KMS-11 (cell line): ENCODE data around the gene MED26.

Experiments used
- H2AFZ ChIP-seq: fragments of 200-600 bp; sonication (generic); 2 replicates; pipeline ENCODE4 v1.6.1; 2016; ENCODE audit warnings: antibody characterized with exemption, mixed run types, low read depth
- H3K27ac ChIP-seq: fragments of 200-600 bp; sonication (generic); 2 replicates; pipeline ENCODE4 v1.6.1; 2016; ENCODE audit warnings: mild to moderate bottlenecking, mixed run types
- H3K27me3 ChIP-seq: fragments of 200-600 bp; sonication (generic); 2 replicates; pipeline ENCODE4 v1.6.1; 2017; ENCODE audit warnings: mild to moderate bottlenecking, low read depth, mixed run types, moderate library complexity; ENCODE audit not compliant: insufficient read depth
- H3K36me3 ChIP-seq: fragments of 200-600 bp; sonication (generic); 2 replicates; pipeline ENCODE4 v1.6.1; 2017; ENCODE audit warnings: mild to moderate bottlenecking, mixed run types; ENCODE audit not compliant: insufficient read depth
- H3K4me1 ChIP-seq: fragments of 200-600 bp; sonication (generic); 2 replicates; pipeline ENCODE4 v1.6.1; 2016; ENCODE audit warnings: mild to moderate bottlenecking, low read depth, mixed run types; ENCODE audit not compliant: poor library complexity, severe bottlenecking
- H3K4me2 ChIP-seq: fragments of 200-600 bp; sonication (generic); 2 replicates; pipeline ENCODE4 v1.7.0; 2016; ENCODE audit warnings: mild to moderate bottlenecking, mixed run types
- H3K4me3 ChIP-seq: fragments of 200-600 bp; sonication (generic); IDR thresholded peaks from 2 replicates; pipeline ENCODE4 v1.6.1; 2017; ENCODE audit warnings: low read depth, low read length, mixed read lengths; ENCODE audit not compliant: insufficient read depth
- H3K79me2 ChIP-seq: fragments of 200-600 bp; sonication (generic); 2 replicates; pipeline ENCODE4 v1.6.1; 2016; ENCODE audit warnings: low read depth, mixed run types; ENCODE audit not compliant: insufficient read depth
- H3K9ac ChIP-seq: fragments of 200-600 bp; sonication (generic); 2 replicates; pipeline ENCODE4 v1.6.1; 2016; ENCODE audit warnings: mild to moderate bottlenecking, mixed run types
- H4K20me1 ChIP-seq: fragments of 200-600 bp; sonication (generic); 2 replicates; pipeline ENCODE4 v1.6.1; 2016; ENCODE audit warnings: mild to moderate bottlenecking, mixed run types; ENCODE audit not compliant: insufficient read depth
- TF ChIP-seq, protein P1 (sequence below): fragments of 200-600 bp; sonication (generic); conservative IDR thresholded peaks from 2 replicates; pipeline ENCODE4 v1.6.1; 2017; ENCODE audit warnings: low read depth, mild to moderate bottlenecking, antibody characterized with exemption, low read length, moderate library complexity, mixed read lengths

MED26 gene

DNA sequence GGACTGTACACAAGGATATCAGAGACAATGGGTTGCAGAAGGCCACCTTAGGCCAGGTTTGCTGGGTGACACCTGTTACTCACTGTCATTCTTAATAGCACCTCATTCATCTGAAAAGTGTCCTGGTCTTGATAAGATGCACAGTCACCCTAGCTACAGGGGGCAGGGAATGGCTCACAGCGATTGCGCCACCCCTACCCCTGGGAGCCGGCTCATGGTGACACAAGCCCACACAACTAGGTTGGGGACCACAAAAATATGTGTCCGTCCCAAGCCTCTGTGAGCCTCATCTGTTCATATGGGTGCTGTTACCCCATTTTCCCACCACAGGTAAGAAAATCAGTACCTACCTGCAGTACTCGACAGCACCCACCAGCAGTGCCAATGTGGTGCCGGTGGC lies 23.4 kb downstream of the MED26 start:
- Histone ChIP-seq H3K9ac (no peak overlapping the region), H3K4me2 (no peak overlapping the region; the same call in 1 of the 2 replicates)

DNA sequence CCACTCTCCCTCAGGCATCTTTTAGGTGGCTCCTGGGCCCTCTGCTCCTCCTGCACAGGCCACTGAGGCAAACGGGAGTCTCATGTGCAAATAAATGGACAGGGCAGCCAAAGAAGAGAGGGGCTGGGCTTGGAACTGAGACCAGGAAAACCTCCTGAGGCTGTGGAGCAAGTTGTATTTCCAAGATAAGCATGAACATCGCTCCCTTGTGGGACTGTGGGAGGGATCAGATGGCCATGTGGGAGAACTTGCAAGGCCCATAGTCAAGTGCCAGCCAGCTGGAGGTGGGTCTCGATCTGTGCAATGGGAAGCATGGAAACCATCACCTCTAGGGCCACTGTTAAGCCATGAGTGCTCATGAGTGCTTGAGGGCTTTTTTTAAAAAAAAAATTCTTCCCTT lies 24.9 kb downstream of the MED26 start:
- Histone ChIP-seq H3K4me3 (no peak overlapping the region), H3K27ac (no peak overlapping the region), H3K27me3 (no peaks in the 10 kb centered on the region), H3K4me2 (no peak overlapping the region), H3K79me2 (peaks cover 99% of the 10 kb centered on the region), H2AFZ (no peak overlapping the region), H3K4me1 (peaks cover 91% of the 10 kb centered on the region), H4K20me1 (peaks cover 16% of the 10 kb centered on the region), H3K9ac (no peak overlapping the region), H3K36me3 (no peaks in the 10 kb centered on the region)
- TF ChIP-seq, protein P1, sequence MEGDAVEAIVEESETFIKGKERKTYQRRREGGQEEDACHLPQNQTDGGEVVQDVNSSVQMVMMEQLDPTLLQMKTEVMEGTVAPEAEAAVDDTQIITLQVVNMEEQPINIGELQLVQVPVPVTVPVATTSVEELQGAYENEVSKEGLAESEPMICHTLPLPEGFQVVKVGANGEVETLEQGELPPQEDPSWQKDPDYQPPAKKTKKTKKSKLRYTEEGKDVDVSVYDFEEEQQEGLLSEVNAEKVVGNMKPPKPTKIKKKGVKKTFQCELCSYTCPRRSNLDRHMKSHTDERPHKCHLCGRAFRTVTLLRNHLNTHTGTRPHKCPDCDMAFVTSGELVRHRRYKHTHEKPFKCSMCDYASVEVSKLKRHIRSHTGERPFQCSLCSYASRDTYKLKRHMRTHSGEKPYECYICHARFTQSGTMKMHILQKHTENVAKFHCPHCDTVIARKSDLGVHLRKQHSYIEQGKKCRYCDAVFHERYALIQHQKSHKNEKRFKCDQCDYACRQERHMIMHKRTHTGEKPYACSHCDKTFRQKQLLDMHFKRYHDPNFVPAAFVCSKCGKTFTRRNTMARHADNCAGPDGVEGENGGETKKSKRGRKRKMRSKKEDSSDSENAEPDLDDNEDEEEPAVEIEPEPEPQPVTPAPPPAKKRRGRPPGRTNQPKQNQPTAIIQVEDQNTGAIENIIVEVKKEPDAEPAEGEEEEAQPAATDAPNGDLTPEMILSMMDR: no peak

More for the DNA sequence above, 23.4 kb downstream of the MED26 start:
- Histone ChIP-seq H3K27ac (no peak overlapping the region), H3K36me3 (no peaks in the 10 kb centered on the region), H3K27me3 (no peaks in the 10 kb centered on the region), H3K4me1 (peaks cover 93% of the 10 kb centered on the region), H3K79me2 (peaks cover 99% of the 10 kb centered on the region), H3K4me3 (no peak overlapping the region), H2AFZ (no peak overlapping the region), H4K20me1 (peaks cover 16% of the 10 kb centered on the region)
- TF ChIP-seq, protein P1: no peak

DNA sequence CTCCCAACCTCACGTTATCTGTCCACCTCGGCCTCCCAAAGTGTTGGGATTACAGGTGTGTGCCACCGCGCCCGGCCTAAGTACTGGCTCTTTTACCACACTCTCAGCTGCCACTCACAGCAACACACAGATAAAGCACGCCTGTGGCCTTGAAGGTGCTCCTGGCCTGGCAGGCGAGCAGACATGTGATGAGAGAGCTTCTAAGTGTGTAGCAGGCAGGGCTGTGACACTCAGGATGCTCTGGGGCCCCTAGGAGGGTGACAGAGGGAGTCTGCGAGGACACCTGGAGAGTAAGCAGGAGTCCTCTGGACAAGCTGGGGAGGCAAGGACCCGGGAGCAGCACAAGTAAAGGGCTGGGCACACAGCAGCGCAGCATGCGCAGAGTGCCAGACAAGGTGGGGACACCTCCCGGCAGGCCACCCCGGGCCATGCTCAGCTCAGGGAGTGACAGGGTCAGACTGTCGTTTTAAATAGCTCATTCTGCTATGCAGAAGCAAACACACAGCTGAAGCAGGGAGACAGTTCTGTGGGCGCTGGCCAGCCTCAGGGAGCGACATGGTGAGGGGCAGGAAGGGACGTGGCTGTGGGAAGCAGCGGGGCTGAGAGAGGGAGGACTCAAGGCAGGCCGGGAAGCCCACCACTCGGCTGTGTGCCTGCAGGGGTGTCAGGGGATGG lies 26.5 kb downstream of the MED26 start:
- Histone ChIP-seq H3K27me3 (no peaks in the 10 kb centered on the region), H3K9ac (no peak overlapping the region), H4K20me1 (peaks cover 16% of the 10 kb centered on the region; the same call in 1 of the 2 replicates), H3K4me1 (peaks cover 91% of the 10 kb centered on the region), H3K4me3 (no peak overlapping the region), H3K36me3 (no peaks in the 10 kb centered on the region), H3K27ac (no peak overlapping the region), H3K4me2 (no peak overlapping the region), H3K79me2 (peaks cover 100% of the 10 kb centered on the region), H2AFZ (no peak overlapping the region)
- TF ChIP-seq, protein P1: no peak

DNA sequence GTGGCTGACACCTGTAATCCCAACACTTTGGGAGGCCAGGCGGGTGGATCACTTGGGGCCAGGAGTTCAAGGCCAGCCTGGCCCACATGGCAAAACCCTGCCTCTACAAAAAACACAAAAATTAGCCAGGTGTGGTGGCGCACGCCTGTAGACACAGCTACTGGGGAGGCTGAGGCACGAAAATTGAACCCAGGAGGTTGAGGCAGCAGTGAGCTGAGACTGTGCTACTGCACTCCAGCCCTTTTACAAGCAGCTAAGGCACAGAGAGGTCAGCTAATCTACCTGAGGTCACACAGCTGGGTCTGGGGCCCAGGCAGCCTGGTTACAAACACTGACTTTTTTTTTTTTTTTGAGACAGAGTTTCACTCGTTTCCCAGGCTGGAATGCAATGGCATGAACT lies 27.2 kb downstream of the MED26 start:
- TF ChIP-seq, protein P1: no peak
- Histone ChIP-seq H2AFZ (no peak overlapping the region), H3K9ac (no peak overlapping the region), H3K4me2 (0 out of 2 replicates have a peak overlapping the region, but pooled peaks have one; percentile 9), H3K4me3 (no peak overlapping the region), H4K20me1 (peaks cover 16% of the 10 kb centered on the region; the same call in 1 of the 2 replicates), H3K4me1 (peaks cover 91% of the 10 kb centered on the region), H3K36me3 (no peaks in the 10 kb centered on the region), H3K27ac (no peak overlapping the region), H3K27me3 (no peaks in the 10 kb centered on the region), H3K79me2 (peaks cover 100% of the 10 kb centered on the region)
